ENCODE results near the gene ADPRH. TPM values are rescaled to one million over a fixed set of nuclear protein-coding genes. Genes with fewer than 3 reads are reported as not detected.

Gene ADPRH
- total RNA-seq, 1 donor from 2014 or later = 0.77 TPM

DNA sequence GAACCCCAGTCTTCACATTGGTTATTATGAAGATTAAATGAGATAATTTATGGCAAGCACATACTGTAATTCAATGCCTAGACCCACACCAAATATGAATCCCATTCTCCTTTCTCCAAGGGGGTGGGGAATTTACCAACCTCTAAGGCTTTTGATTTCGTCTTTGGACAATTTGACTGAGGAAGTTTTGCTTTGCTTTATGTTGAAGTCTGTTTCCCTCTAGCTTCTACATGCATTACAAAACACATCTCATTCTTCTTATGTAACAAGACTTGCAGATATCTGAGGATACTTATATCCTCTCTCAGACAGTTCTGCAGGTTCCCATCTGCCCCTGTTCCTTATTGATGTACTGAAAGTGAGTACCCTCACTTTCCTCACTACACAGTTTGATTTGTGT, 32.1 kb upstream of the ADPRH start:
- Histone ChIP-seq H4K20me1 (ENCODE audit: low read depth) (no peaks in the 10 kb centered on the region), H3K4me2 (no peak overlapping the region), H3K79me2 (ENCODE audit: low read depth) (no peaks in the 10 kb centered on the region), H3K36me3 (no peaks in the 10 kb centered on the region), H2AFZ (replicated peaks) (no peak overlapping the region), H3K9ac (no peak overlapping the region), H3K4me3 (no peak overlapping the region), H3K27ac (no peak overlapping the region), H3K27me3 (no peaks in the 10 kb centered on the region), H3K9me3 (ENCODE audit: low read depth) (no peaks in the 10 kb centered on the region), H3K4me1 (no peaks in the 10 kb centered on the region), H3F3A (ENCODE audit: low read depth) (no peaks in the 10 kb centered on the region)
- Mint-ChIP-seq H3K4me1 (no peaks in the 10 kb centered on the region), H3K9me3 (no peaks in the 10 kb centered on the region), H3K36me3 (no peaks in the 10 kb centered on the region), H3K27me3 (ENCODE audit: insufficient read depth, low read depth) (peaks cover 4% of the 10 kb centered on the region), H3K27ac (no peak overlapping the region), H3K4me3 (no peak overlapping the region)
- no peak for DNase-seq (ENCODE audit: low spot score)
- TF ChIP-seq, protein P1, sequence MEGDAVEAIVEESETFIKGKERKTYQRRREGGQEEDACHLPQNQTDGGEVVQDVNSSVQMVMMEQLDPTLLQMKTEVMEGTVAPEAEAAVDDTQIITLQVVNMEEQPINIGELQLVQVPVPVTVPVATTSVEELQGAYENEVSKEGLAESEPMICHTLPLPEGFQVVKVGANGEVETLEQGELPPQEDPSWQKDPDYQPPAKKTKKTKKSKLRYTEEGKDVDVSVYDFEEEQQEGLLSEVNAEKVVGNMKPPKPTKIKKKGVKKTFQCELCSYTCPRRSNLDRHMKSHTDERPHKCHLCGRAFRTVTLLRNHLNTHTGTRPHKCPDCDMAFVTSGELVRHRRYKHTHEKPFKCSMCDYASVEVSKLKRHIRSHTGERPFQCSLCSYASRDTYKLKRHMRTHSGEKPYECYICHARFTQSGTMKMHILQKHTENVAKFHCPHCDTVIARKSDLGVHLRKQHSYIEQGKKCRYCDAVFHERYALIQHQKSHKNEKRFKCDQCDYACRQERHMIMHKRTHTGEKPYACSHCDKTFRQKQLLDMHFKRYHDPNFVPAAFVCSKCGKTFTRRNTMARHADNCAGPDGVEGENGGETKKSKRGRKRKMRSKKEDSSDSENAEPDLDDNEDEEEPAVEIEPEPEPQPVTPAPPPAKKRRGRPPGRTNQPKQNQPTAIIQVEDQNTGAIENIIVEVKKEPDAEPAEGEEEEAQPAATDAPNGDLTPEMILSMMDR (IDR thresholded peaks at IDR 0.05) = no peak
- TF ChIP-seq EZH2 (IDR thresholded peaks at IDR 0.05) (no peak), EZH2phosphoT487 (IDR thresholded peaks at IDR 0.05) (no peak)

DNA sequence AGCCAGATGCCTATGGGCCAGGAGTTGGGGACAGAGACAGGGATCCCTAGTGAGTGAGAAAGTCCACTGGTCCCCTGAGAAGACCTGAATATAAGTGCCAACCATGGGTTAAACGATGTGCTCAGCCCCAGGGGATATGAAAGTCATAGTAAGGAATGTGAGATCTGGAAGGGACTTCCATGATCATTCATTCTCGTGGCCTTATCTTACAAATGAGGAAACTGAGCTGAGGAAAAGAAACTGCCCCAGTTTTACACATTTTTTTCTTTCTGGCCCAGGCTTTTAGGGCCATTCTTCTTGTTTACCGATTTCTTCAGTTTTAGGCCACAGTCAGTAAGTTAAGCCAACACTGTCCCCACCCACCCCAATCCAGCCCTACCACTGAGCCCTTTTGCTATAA, 31.0 kb upstream of the ADPRH start:
- Mint-ChIP-seq H3K27me3 (ENCODE audit: insufficient read depth, low read depth) (peaks cover 2% of the 10 kb centered on the region), H3K4me3 (no peak overlapping the region), H3K36me3 (no peaks in the 10 kb centered on the region), H3K27ac (no peak overlapping the region), H3K9me3 (no peaks in the 10 kb centered on the region), H3K4me1 (no peaks in the 10 kb centered on the region)
- Histone ChIP-seq H3K36me3 (no peaks in the 10 kb centered on the region), H3K4me1 (no peaks in the 10 kb centered on the region), H3K4me2 (no peak overlapping the region), H3K4me3 (no peak overlapping the region), H3K27me3 (no peaks in the 10 kb centered on the region), H3K9me3 (ENCODE audit: low read depth) (no peaks in the 10 kb centered on the region), H2AFZ (replicated peaks) (no peak overlapping the region), H3F3A (ENCODE audit: low read depth) (no peaks in the 10 kb centered on the region), H4K20me1 (ENCODE audit: low read depth) (no peaks in the 10 kb centered on the region), H3K27ac (no peak overlapping the region), H3K9ac (no peak overlapping the region), H3K79me2 (ENCODE audit: low read depth) (no peaks in the 10 kb centered on the region)
- TF ChIP-seq, protein P1 (IDR thresholded peaks at IDR 0.05) = no peak
- TF ChIP-seq EZH2 (IDR thresholded peaks at IDR 0.05) (no peak), EZH2phosphoT487 (IDR thresholded peaks at IDR 0.05) (no peak)
- DNase-seq (ENCODE audit: low spot score) = no peak

DNA sequence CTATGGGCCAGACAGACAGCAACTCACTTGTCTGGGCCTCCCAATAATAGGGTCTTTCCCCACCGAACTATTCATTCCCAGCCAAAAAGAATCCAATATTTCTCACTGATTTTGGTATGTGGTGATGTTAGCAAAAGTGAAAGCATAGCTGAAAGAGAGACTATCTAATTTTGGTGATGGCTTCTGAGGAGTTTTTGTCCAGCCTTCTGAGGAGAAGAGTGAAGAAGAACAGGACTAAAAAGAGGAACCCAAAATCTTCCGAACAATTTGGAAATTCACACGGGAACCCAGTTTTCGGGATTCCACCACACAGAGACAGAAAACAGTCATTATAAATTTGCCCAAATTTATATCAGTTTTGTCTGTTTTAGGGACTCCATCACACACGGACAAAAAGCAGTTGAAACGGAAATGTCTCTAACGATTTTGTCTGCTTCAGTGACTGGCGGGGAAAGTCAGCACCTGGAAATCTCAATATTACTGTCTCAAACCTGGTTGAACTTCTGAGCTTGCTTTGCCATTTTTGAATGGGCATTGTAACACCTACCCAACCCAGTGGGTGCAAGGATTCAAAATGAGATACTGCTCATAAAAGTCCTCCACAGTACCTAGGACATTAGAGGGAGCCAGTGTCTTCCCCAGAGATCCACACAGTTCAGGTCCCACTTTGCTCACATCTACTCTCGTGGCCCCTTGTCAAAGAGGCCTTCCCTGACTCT, 28.9 kb upstream of the ADPRH start:
- Mint-ChIP-seq H3K36me3 (no peaks in the 10 kb centered on the region), H3K4me1 (no peaks in the 10 kb centered on the region), H3K4me3 (no peak overlapping the region), H3K9me3 (no peaks in the 10 kb centered on the region), H3K27ac (no peak overlapping the region), H3K27me3 (ENCODE audit: insufficient read depth, low read depth) (peaks cover 4% of the 10 kb centered on the region)
- Histone ChIP-seq H3K36me3 (no peaks in the 10 kb centered on the region), H3K79me2 (ENCODE audit: low read depth) (no peaks in the 10 kb centered on the region), H3K4me2 (no peak overlapping the region), H2AFZ (replicated peaks) (no peak overlapping the region), H3K27me3 (no peaks in the 10 kb centered on the region), H3K27ac (no peak overlapping the region), H3K4me1 (no peaks in the 10 kb centered on the region), H3F3A (ENCODE audit: low read depth) (no peaks in the 10 kb centered on the region), H3K9me3 (ENCODE audit: low read depth) (no peaks in the 10 kb centered on the region), H3K9ac (no peak overlapping the region), H4K20me1 (ENCODE audit: low read depth) (no peaks in the 10 kb centered on the region), H3K4me3 (no peak overlapping the region)
- TF ChIP-seq EZH2 (IDR thresholded peaks at IDR 0.05) = no peak
- TF ChIP-seq, protein P1 (IDR thresholded peaks at IDR 0.05) = no peak
- TF ChIP-seq EZH2phosphoT487 (IDR thresholded peaks at IDR 0.05) = no peak
- DNase-seq (ENCODE audit: low spot score) = no peak

Measured in neural progenitor cell (in vitro differentiated cells).